ENCODE results near the gene KCNK18.
"Not testable (repeated sequence)": the region's sequence is repeated elsewhere in the genome, so short reads cannot be mapped to it uniquely, and the experiment has no call there.

KCNK18 gene

GRCh38 chr10:117174439-117175214, 22.7 kb upstream of the KCNK18 start:
- DNase-seq: peak; percentile 50

DNA sequence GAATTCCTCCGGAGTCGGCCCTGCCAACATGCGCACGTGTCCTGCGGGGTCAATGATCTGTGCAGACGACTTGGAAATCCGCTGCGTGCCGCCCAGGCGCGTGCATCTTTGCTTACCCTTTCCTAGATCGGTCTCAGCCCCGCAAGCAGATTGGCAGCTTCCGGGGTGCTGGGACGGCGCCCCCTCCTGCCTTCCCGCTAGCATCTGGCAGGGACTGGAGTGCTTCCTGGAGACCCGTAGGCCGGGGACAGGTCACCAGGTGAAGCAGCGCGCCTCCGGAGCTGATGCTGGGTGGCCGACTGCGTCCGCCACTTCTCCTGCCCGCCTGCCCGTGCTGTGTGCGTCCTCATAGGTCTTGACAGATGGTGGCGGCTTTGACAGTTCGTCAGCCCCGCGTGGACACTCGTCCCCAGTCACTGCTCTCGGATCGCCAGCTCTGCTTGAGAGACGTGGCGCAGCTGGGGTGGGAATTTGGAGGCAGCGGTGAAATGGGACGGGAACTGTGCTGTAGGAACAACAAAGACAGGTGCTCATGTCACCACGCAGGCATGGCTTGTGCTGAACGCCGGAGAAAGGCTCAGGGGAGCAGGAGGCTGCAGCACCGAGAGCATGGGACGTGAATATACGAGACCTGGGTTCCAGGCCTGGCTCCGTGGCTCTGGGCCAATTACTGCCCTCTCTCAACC, 21.9 kb upstream of the KCNK18 start:
- DNase-seq: peak; percentile 50

- peak; percentile 50 for DNase-seq
Observed at GRCh38 chr10:117175901-117176534, 21.3 kb upstream of the KCNK18 start.

DNA sequence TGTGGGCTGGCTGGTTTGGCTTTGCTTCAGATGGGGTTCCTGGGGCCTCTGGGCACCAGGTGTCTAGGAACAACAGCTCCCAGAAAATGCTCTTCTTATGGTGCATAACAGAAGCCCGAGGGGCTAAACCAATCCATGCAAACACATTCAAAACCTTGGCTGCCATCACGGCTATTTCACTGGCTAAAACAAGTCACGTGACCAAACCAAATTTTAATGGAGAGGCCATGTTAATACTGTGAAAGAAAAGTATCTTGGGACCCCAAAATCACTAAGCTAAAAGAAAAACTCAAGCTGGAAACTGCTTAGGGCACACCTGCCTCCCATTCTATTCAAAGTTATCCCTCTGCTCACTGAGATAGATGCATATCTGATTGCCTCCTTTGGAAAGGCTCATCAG, 19.1 kb upstream of the KCNK18 start:
- DNase-seq: no peak

GRCh38 chr10:117184296-117184695, 13.0 kb upstream of the KCNK18 start:
- no peak for DNase-seq

DNA sequence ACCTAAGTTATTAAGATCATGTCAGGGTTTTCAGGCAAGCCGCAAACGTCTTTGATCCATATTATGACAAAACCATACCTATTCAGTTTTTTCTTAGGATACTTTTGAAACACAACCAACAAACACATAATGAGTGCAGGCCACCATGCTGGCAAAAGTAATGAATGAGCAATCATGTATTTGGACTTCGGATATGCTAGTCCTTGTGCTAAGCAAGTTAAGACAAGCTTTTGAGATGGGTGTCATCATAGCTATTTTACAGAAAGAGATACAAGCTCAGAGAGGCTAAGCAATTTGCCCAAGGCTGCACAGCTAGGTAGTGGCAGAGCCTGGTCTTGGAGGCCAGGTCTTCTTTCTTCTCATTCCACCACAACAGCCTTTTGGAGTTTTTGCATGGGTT, 12.5 kb upstream of the KCNK18 start:
- no peak for DNase-seq

DNA sequence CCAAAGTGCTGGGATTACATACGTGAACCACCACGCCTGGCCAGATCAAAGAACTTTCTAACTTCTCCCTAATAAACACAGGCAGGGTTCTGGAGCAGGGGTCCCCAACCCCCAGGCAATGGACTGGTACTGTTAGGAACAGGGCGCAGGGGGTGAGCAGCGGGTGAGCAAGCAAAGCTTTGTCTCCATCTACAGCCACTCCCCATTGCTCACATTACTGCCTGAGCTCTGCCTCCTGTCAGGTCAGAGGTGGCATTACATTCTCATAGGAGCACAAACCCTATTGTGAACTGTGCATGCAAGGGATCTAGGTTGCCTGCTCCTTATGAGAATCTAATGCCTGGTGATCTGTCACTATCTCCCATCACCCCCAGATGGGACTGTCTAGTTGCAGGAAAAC, 11.5 kb upstream of the KCNK18 start:
- DNase-seq: not testable (repeated sequence)

DNA sequence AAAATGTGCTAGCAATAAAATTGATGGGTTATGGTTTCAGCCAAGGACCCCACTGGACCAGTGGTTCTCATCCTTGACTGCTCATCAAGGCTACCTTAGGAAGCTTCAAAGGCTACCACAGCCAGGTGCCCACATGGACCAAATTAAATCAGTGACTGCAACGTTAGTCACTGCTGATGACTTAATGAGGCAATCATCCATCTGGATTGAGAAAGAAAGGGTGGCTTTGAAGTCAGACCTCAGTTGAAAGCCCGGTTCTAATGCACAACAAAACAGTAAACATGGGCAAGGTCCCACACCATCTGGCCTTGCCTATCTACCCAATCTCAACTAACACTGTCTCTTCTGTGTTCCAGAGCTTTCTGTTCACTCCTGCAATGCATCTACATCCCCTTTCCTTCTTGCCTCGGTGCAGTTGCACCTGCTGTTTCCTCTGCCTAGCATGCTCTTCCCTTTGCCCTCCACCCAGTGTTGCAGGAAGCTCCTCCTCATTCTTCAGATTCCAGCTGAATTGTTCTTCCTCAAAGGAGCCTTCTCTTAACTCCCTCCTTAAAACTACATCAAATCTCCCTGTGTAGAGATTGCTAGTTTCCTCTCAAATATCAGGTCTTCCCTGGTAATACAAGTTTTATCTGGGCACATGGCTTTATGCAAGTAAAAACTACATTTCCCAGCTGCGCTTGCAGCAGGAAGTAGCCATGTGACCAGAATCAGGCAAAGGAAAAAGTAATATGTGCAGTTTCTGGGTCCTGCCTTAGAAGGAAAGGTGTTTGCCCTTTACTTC, 10.3 kb upstream of the KCNK18 start:
- no peak for DNase-seq

DNA sequence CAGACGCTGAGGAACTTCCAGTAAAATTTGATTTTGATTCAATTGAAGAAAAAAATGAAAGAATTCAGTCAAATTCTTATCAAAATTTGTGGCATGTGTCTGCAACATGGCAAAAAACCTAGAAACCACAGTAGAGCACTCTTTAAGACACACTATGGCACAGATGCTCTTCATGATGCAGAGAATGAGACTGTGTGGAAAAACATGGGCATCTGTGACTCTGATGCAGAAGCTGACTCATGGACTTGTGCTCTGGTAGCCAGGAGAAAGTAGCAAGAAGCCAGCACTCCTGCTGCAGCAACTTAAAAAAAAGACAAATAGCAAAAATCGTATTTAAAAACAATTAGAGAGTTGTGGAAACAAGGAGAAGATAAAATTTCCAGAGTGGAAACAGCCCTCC, 8.9 kb upstream of the KCNK18 start:
- no peak for DNase-seq

DNA sequence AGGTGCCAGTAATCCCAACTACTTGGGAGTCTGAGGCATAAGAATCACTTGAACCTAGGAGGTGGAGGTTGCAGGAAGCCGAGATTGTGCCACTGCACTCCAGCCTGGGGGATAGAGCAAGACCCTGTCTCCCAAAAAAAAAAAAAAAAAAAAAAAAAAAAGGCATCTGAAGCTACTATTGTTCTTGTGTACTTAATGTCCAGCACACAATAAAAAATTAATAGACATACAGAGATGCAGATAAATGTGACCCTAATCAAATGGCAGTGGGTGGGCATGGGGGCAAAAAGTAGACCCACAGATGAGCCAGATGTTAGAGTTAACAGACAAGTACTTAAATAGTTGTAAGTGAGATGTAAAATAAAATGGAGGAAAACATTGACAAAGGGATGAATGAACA, 7.7 kb upstream of the KCNK18 start:
- DNase-seq: no peak

GRCh38 chr10:117198088-117198487, 799 bp downstream of the KCNK18 start:
- no peak for DNase-seq

GRCh38 chr10:117201826-117202225, 4.5 kb downstream of the KCNK18 start:
- no peak for DNase-seq

DNA sequence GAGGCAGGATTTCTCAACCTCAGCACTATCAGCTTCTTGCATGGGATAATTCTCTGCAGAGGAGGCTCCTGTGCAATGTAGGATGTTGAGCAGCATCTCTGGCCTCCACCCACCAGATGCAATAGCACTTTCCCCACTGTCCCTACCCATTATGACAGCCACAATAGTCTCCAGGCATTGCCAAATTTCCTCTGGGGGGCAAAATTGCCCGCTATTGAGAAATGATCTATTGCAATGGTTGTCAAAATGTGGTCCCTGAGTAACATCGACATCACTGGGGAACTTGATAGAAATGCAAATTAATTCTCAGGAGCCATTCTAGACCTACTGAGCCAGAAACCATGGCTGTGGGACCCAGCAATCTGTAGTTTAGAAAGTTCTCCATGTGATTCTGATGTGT, 7.0 kb downstream of the KCNK18 start:
- DNase-seq: no peak

DNA sequence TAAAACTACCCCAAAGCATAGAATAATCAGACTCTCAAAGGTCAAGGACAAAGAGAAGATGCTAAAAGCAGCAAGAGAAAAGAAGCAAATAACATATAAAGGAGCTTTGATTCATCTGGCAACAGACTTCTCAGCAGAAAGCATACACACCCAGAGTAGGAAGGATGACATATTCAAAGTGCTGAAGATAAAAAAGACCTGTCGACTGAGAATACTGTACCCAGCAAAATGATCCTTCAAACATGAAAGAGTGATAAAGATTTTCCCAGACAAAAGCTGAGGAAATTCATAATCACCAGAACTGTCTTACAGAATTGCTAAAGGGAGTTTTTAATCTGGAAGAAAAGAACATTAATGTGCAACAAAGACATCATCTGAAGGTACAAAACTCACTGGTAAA, 14.9 kb downstream of the KCNK18 start:
- no peak for DNase-seq

DNA sequence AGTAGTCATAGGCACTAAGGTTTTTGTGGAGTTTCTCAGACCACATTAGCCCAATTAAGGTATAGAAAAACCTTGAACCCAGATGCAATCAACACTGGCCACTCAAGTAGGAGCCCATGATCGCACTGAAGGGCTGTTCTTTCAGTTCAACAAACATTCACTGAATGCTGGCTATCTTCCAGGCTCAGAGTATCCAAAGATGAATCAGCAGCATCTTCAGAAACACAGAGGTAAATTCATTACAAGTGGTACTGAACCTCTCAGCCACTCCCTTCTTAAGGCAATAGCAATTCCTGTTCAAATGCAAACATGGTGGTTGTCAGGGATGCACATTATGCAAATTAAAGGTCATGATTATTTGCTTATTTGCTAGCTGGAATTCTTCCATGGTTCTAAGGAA, 17.1 kb downstream of the KCNK18 start:
- DNase-seq: no peak

GRCh38 chr10:117215079-117215478, 17.8 kb downstream of the KCNK18 start:
- no peak for DNase-seq

DNA sequence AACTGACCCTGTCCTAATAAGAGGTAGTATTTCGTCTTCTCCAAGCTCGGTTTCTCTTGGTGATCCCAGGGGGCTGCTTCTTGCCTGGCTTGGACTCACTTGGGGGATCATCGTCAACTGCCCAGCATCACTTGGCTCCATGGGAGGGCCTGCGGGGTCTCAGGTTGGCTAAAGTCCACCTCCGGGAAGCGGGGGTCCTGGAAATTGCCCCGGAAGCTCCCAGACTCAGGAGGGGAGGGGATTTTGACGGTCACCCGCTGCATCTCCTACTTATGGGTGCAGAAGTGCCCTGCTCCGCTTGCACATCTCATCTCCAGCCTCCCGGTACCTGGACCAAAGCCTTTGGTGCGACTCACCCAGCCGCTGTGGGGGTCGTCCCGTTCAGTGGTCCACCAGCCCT, 18.7 kb downstream of the KCNK18 start:
- DNase-seq: no peak

- DNase-seq: peak; percentile 10
Observed at GRCh38 chr10:117216611-117217195, 19.4 kb downstream of the KCNK18 start.

DNA sequence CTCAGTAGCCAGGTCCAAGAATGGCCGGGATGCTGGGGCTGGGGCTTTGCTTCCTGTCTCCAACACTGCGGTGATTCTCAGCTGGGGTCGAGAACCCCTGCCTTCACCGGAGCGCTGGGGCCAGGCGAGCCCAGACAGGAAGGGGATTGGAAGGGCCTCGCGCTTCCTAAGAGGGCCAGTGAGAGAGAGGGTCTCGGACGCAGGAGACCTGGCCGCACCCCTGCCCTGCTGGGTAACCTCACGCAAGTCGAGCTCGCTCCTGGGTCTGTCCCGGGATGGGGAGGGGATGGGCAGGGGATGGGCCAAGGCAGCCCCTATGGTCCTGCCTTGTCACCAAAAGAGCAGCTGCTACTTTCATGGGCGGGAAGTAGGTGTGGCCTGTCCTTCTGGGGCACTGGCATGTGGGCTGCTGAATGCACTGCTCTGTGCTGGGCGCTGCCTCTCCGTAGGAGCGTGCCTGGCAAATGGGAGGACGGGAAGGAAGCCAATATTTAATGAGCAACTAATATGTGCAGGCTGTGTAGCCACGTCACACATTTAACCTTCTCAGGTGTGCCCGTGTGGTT, 20.0 kb downstream of the KCNK18 start:
- DNase-seq: no peak

DNA sequence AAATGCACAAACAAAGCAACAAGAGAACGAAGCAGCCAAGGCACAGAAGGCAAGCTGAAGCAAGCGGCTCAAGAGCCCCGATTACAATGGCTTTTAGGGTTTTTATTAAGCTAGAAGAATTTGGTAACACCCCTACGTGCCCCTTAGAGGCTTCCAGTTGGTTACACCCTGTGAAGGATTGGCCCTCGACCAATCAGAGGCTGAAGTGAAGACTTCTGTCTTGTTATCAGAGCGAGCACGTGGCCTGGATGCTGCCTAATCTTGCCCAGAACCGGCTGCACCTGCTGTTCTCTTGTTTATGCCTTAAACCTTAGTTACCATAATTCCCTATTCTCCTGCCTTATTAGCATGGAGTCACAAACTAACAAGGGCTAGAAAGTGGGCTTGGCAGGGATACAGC, 21.4 kb downstream of the KCNK18 start:
- DNase-seq: no peak

- DNase-seq: no peak
Observed at GRCh38 chr10:117221156-117221711, 23.9 kb downstream of the KCNK18 start.

DNA sequence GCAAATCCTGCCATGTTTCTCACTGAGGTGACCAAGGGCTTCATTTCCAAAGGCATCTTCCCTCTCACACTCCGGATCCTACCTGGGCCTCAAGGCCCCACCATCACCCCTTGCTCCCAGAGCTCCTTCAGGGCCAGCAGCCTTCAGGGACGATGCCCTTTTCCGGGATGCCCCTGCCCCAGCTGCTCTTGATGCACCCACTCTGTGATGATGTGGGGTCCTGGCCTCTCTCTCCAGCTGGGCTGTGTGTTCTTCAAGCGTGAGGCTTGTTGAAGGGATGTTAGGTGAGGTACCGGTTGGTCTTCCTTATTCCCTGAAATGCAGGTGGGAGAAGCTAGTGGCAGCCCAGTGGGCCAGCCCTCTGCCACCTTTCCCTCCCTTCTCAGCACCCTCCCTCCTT, 25.3 kb downstream of the KCNK18 start:
- no peak for DNase-seq

All from NCI-H1092 treated with DMSO at 0.1 percent for 48 hours (cell line).